Activated naive CD4-positive, alpha-beta T cell treated with anti-CD3 and anti-CD28 coated beads for 36 hours (primary cell): Measurements from ENCODE around the gene ACACB. TPM values are rescaled to one million over a fixed set of nuclear protein-coding genes. Genes with fewer than 3 reads are reported as not detected.

ENCODE experiments used
- CTCF ChIA-PET: fragments of 350-600 bp; sonication (Branson Sonifier 250); formaldehyde crosslinking; loops from one replicate; lab custom pipeline; 2021; ENCODE audit warnings: antibody characterized with exemption; lab: Charles Lee
- DNase-seq: peaks from one replicate; pipeline ENCODE4 v3.0.0-alpha.2; 2020
- H3K27ac Mint-ChIP-seq: one replicate; pipeline ENCODE4 v1.8.0; 2021; ENCODE audit warnings: mild to moderate bottlenecking, mixed read lengths
- H3K27me3 Mint-ChIP-seq: one replicate; pipeline ENCODE4 v1.8.0; 2021; ENCODE audit warnings: low read depth, mixed read lengths
- H3K36me3 Mint-ChIP-seq: one replicate; pipeline ENCODE4 v1.8.0; 2021; ENCODE audit warnings: low read depth, mixed read lengths
- H3K4me1 Mint-ChIP-seq: one replicate; pipeline ENCODE4 v1.8.0; 2021; ENCODE audit warnings: low read depth, mixed read lengths
- H3K4me3 Mint-ChIP-seq: one replicate; pipeline ENCODE4 v1.8.0; 2021; ENCODE audit warnings: mild to moderate bottlenecking, moderate library complexity, mixed read lengths
- H3K9me3 Mint-ChIP-seq: one replicate; pipeline ENCODE4 v1.8.0; 2021; ENCODE audit warnings: mixed read lengths
- intact Hi-C: fragments of 100-400 bp; cut with micrococcal nuclease; formaldehyde crosslinking; loops from one replicate; pipeline ENCODE4 v1.15.1; 2023
- total RNA-seq, 2 experiments: library from RNA; stranded (reverse); gene quantifications; one replicate each; pipeline ENCODE4 v1.2.3, GENCODE V29; 2021

The ACACB gene
- total RNA-seq, 2 experiments from 2014 or later = 11.0 to 11.8 TPM

- no peaks in the 10 kb centered on the region for H3K27me3 Mint-ChIP-seq
- H3K27ac Mint-ChIP-seq = no peak overlapping the region
- H3K4me1 Mint-ChIP-seq = no peaks in the 10 kb centered on the region
- intact Hi-C loops = no loop called here
- H3K36me3 Mint-ChIP-seq = peaks cover 4% of the 10 kb centered on the region
- no peak for DNase-seq
- H3K9me3 Mint-ChIP-seq = no peaks in the 10 kb centered on the region
- no peak overlapping the region for H3K4me3 Mint-ChIP-seq
- CTCF ChIA-PET = interaction anchor here (0.6 kb wide), 1 partner anchor 285 kb away, joined by 3 read pairs; no protein-coding TSS in a partner anchor
These were observed 71.8 kb downstream of the ACACB start for GRCh38 chr12:109188108-109188712.

GRCh38 chr12:109189291-109189690, 72.9 kb downstream of the ACACB start:
- intact Hi-C loops = no loop called here
- no peaks in the 10 kb centered on the region for H3K9me3 Mint-ChIP-seq
- no peak for DNase-seq
- CTCF ChIA-PET = no interaction called here
- H3K36me3 Mint-ChIP-seq = peaks cover 2% of the 10 kb centered on the region
- no peaks in the 10 kb centered on the region for H3K4me1 Mint-ChIP-seq
- H3K27ac Mint-ChIP-seq = no peak overlapping the region
- H3K27me3 Mint-ChIP-seq = no peaks in the 10 kb centered on the region
- H3K4me3 Mint-ChIP-seq = no peak overlapping the region

- Mint-ChIP-seq H3K9me3 (peaks cover 6% of the 10 kb centered on the region), H3K36me3 (peaks cover 17% of the 10 kb centered on the region), H3K4me1 (no peaks in the 10 kb centered on the region), H3K27me3 (no peaks in the 10 kb centered on the region), H3K27ac (no peak overlapping the region), H3K4me3 (no peak overlapping the region)
- intact Hi-C loops = no loop called here
- DNase-seq = no peak
- CTCF ChIA-PET = no interaction called here
These were observed 75.3 kb downstream of the ACACB start for GRCh38 chr12:109191621-109192250.

- no peak overlapping the region for H3K4me3 Mint-ChIP-seq
- no peak for DNase-seq
- no peaks in the 10 kb centered on the region for H3K27me3 Mint-ChIP-seq
- peaks cover 6% of the 10 kb centered on the region for H3K9me3 Mint-ChIP-seq
- H3K27ac Mint-ChIP-seq = no peak overlapping the region
- H3K4me1 Mint-ChIP-seq = no peaks in the 10 kb centered on the region
- H3K36me3 Mint-ChIP-seq = peaks cover 17% of the 10 kb centered on the region
- CTCF ChIA-PET = no interaction called here
- intact Hi-C loops = no loop called here
These were observed 76.0 kb downstream of the ACACB start for GRCh38 chr12:109192358-109192757.

- H3K27me3 Mint-ChIP-seq = no peaks in the 10 kb centered on the region
- DNase-seq = no peak
- H3K36me3 Mint-ChIP-seq = peaks cover 17% of the 10 kb centered on the region
- no peak overlapping the region for H3K4me3 Mint-ChIP-seq
- CTCF ChIA-PET = interaction anchor here (0.7 kb wide), 1 partner anchor 175 kb away, joined by 4 read pairs; no protein-coding TSS in a partner anchor
- H3K4me1 Mint-ChIP-seq = no peaks in the 10 kb centered on the region
- peaks cover 6% of the 10 kb centered on the region for H3K9me3 Mint-ChIP-seq
- intact Hi-C loops = no loop called here
- no peak overlapping the region for H3K27ac Mint-ChIP-seq
These were observed 77.5 kb downstream of the ACACB start for GRCh38 chr12:109193896-109194295.

- no peaks in the 10 kb centered on the region for H3K4me1 Mint-ChIP-seq
- H3K36me3 Mint-ChIP-seq = peaks cover 17% of the 10 kb centered on the region
- no peaks in the 10 kb centered on the region for H3K27me3 Mint-ChIP-seq
- DNase-seq = no peak
- H3K4me3 Mint-ChIP-seq = no peak overlapping the region
- CTCF ChIA-PET = no interaction called here
- no peak overlapping the region for H3K27ac Mint-ChIP-seq
- intact Hi-C loops = no loop called here
- peaks cover 6% of the 10 kb centered on the region for H3K9me3 Mint-ChIP-seq
These were observed 79.9 kb downstream of the ACACB start for GRCh38 chr12:109196332-109196731.

- H3K4me3 Mint-ChIP-seq = no peak overlapping the region
- peaks cover 17% of the 10 kb centered on the region for H3K36me3 Mint-ChIP-seq
- H3K4me1 Mint-ChIP-seq = no peaks in the 10 kb centered on the region
- peaks cover 6% of the 10 kb centered on the region for H3K9me3 Mint-ChIP-seq
- H3K27me3 Mint-ChIP-seq = no peaks in the 10 kb centered on the region
- CTCF ChIA-PET = no interaction called here
- H3K27ac Mint-ChIP-seq = no peak overlapping the region
- DNase-seq = no peak
- intact Hi-C loops = no loop called here
These were observed 80.9 kb downstream of the ACACB start for GRCh38 chr12:109197327-109197726.

GRCh38 chr12:109199324-109199723, 82.9 kb downstream of the ACACB start:
- Mint-ChIP-seq H3K4me3 (no peak overlapping the region), H3K27ac (no peak overlapping the region), H3K4me1 (no peaks in the 10 kb centered on the region), H3K27me3 (no peaks in the 10 kb centered on the region), H3K36me3 (peaks cover 16% of the 10 kb centered on the region), H3K9me3 (peaks cover 6% of the 10 kb centered on the region)
- CTCF ChIA-PET = interaction anchor here (0.6 kb wide), 1 partner anchor 1131 kb away, joined by 7 read pairs; no protein-coding TSS in a partner anchor
- intact Hi-C loops = no loop called here
- no peak for DNase-seq

- peaks cover 7% of the 10 kb centered on the region for H3K36me3 Mint-ChIP-seq
- no peak for DNase-seq
- no peaks in the 10 kb centered on the region for H3K4me1 Mint-ChIP-seq
- CTCF ChIA-PET = no interaction called here
- intact Hi-C loops = no loop called here
- H3K27me3 Mint-ChIP-seq = no peaks in the 10 kb centered on the region
- no peak overlapping the region for H3K4me3 Mint-ChIP-seq
- no peak overlapping the region for H3K27ac Mint-ChIP-seq
- peaks cover 2% of the 10 kb centered on the region for H3K9me3 Mint-ChIP-seq
These were observed 84.6 kb downstream of the ACACB start for GRCh38 chr12:109200825-109201495.

- Mint-ChIP-seq H3K4me3 (no peak overlapping the region), H3K9me3 (no peaks in the 10 kb centered on the region), H3K36me3 (peaks cover 2% of the 10 kb centered on the region), H3K4me1 (no peaks in the 10 kb centered on the region), H3K27ac (no peak overlapping the region), H3K27me3 (no peaks in the 10 kb centered on the region)
- DNase-seq = no peak
- intact Hi-C loops = no loop called here
- CTCF ChIA-PET = no interaction called here
These were observed 85.1 kb downstream of the ACACB start for GRCh38 chr12:109201496-109201885.

GRCh38 chr12:109202770-109203169, 86.4 kb downstream of the ACACB start:
- Mint-ChIP-seq H3K4me3 (no peak overlapping the region), H3K4me1 (no peaks in the 10 kb centered on the region), H3K27me3 (no peaks in the 10 kb centered on the region), H3K9me3 (no peaks in the 10 kb centered on the region), H3K36me3 (peaks cover 1% of the 10 kb centered on the region), H3K27ac (no peak overlapping the region)
- CTCF ChIA-PET = interaction anchor here (0.8 kb wide), 1 partner anchor 57 kb away, joined by 4 read pairs; no protein-coding TSS in a partner anchor
- intact Hi-C loops = no loop called here
- DNase-seq = no peak

GRCh38 chr12:109203480-109203879, 87.1 kb downstream of the ACACB start:
- CTCF ChIA-PET = interaction anchor here (0.8 kb wide), 1 partner anchor 58 kb away, joined by 4 read pairs; no protein-coding TSS in a partner anchor

More at GRCh38 chr12:109203480-109203879, 87.1 kb downstream of the ACACB start:
- peaks cover 1% of the 10 kb centered on the region for H3K36me3 Mint-ChIP-seq
- intact Hi-C loops = no loop called here
- no peak overlapping the region for H3K4me3 Mint-ChIP-seq
- H3K27me3 Mint-ChIP-seq = no peaks in the 10 kb centered on the region
- H3K27ac Mint-ChIP-seq = no peak overlapping the region
- no peaks in the 10 kb centered on the region for H3K9me3 Mint-ChIP-seq
- DNase-seq = no peak
- no peaks in the 10 kb centered on the region for H3K4me1 Mint-ChIP-seq
